Measurements from ENCODE around the gene C1QTNF1.

DNA sequence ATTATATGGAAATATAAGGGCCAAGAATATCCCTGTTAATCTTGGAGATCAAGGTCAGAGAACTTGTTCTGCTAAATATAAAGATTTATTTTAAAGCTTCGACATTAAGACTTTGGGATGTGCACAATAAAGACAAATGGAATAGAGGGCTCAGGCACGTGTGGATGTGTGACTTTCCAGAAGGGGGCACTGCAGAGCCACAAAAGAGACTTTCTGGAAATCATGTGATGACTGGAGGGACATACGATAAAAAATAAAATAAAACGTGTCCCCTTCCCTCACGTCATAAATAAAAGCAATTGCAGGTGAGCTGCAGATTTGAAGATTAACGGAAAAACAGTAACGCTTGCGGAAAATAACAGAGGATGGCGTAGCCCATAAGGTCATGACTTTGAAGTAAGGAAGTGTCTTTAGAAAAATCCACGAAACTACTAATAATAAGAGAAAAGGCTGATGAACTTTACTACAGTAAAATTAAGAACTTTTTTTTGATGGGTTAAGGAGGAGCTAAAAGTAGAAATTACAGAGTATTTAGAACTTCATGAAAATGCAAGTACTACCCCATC is 41.2 kb downstream of the C1QTNF1 start:
- TF ChIP-seq POLR2A (IDR thresholded peaks at IDR 0.05) (no peak), POLR2AphosphoS5 (IDR thresholded peaks at IDR 0.05) (no peak)
- TF ChIP-seq, protein P1, sequence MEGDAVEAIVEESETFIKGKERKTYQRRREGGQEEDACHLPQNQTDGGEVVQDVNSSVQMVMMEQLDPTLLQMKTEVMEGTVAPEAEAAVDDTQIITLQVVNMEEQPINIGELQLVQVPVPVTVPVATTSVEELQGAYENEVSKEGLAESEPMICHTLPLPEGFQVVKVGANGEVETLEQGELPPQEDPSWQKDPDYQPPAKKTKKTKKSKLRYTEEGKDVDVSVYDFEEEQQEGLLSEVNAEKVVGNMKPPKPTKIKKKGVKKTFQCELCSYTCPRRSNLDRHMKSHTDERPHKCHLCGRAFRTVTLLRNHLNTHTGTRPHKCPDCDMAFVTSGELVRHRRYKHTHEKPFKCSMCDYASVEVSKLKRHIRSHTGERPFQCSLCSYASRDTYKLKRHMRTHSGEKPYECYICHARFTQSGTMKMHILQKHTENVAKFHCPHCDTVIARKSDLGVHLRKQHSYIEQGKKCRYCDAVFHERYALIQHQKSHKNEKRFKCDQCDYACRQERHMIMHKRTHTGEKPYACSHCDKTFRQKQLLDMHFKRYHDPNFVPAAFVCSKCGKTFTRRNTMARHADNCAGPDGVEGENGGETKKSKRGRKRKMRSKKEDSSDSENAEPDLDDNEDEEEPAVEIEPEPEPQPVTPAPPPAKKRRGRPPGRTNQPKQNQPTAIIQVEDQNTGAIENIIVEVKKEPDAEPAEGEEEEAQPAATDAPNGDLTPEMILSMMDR (IDR thresholded peaks at IDR 0.05), result peak in 5 of 7 experiments; percentile 31 to 54 (median 52)
